GM21515 (cell line): ENCODE data around the gene WDR70.
"Not testable (repeated sequence)": the region's sequence is repeated elsewhere in the genome, so short reads cannot be mapped to it uniquely, and the experiment has no call there.

Experiments
- ATAC-seq: cut with Tn5 transposase; IDR thresholded peaks from one replicate; pipeline ENCODE4 v1.9.1; 2021; ENCODE audit not compliant: unreplicated experiment

The WDR70 gene

DNA sequence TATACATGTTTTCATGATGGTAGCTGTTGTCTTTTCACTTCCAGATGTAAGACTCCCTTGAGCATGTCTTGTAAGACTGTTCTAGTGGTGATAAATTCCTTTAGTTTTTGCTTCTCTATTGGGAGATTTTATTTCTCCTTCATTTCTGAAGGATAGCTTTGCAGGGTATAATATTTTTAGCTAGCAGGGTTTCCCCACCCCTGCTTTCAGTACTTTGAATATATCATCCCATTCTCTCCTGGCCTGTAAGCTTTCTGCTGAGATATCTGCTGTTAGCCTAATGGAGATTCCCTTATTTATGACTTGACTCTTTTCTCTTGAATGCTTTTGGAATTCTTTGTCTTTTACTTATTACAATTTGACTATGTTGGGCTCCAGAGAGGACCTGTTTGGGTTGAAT lies 249.8 kb downstream of the WDR70 start:
- ATAC-seq: no peak

DNA sequence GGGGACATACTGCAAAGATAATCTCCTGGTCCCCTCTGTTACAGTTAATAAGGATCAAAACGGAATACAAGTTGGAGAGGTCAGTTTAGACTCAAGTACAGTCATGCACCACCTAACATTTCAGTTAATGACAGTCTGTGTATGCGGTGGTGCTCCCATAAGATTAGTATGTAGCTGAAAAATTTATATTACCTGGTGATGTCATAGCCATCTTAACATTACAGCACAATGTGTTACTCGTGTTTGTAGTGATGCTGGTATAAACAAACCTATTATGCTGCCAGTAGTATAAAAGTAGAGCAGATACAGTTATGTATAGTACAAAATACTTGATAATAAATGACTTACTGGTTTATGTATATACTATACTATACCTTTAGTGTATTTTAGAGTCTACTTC lies 252.8 kb downstream of the WDR70 start:
- no peak for ATAC-seq

DNA sequence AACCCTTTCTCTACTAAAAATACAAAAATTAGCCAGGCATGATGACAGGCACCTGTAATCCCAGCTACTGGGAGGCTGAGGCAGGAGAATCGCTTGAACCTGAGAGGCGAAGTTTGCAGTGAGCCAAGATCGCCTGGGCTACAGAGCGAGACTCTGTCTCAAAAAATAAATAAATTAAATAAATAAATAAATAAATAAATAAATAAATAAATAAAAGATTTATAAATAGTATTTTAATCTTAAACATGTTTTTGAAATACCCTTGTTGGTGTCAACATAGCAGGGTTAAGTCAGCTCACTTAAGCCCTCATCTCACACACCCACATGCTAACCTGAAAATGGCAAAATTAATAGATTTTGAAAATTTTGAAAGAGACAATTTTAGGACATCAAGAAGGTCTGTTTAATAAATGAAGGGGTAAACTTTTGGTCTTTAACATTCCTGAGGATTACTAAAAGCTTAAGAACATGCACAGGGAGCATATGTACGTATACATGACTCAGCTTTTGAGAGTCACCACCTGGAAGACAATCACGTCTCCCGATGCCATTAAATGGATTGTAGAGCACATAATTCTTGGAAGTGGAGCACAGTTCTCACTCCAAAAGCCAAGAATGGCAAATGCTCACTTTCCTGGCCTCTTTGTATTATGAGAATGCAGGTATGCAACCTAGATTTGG lies 258.2 kb downstream of the WDR70 start:
- no peak for ATAC-seq

DNA sequence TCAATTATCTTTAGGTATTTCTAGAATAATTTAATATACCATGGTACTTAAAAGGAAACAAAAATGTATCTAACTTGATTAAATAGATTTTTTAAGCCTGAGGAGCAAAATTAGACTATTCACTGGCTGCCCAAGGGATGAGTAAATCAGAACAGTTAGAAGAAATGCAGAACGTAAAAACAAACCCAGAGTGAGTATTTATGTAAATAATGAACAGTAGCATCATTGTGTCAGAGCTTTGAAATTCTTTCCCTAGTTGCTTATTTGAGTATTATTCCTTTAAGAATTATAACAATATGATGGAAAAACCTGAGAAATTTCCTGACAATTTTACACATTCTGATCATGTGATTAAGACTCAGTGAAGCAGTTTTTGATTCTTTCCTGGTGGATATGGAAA lies 259.8 kb downstream of the WDR70 start:
- no peak for ATAC-seq

DNA sequence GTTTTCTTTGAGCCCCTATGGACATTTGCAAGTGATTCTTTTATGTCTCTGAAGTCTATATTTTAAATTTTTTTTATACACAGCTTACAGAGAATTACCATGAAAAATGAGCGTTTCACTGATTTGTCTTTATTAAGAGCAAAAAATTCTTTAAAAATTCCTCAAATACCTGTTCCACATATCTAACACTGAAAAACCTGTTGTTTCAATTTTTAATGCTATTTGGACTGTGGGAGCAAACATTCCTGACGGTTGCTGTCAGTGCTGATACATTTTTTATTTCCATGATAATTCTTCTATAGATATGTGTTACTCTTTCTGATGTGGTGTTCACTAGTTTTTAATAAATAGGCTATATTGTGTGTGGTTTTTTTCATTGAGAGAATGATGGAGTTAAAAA lies 261.0 kb downstream of the WDR70 start:
- ATAC-seq: no peak

DNA sequence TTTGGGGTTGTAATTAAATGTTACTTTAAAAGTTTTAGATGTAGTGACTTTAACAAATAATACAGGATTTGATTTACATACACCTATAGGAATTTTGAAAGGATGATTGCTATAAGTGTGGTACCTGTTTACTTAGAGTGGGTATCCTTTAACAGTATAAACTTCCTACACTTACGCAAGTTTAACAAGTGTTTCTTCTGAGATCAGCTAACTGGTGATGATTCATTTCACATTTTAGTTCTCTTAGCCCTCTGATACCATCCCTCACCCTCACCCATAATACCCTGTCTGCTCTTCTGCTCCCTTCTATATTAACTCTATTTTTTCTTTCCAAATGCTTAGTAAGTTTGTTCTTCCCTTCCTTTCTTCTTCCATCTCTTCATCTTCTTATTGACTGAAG lies 262.8 kb downstream of the WDR70 start:
- no peak for ATAC-seq

DNA sequence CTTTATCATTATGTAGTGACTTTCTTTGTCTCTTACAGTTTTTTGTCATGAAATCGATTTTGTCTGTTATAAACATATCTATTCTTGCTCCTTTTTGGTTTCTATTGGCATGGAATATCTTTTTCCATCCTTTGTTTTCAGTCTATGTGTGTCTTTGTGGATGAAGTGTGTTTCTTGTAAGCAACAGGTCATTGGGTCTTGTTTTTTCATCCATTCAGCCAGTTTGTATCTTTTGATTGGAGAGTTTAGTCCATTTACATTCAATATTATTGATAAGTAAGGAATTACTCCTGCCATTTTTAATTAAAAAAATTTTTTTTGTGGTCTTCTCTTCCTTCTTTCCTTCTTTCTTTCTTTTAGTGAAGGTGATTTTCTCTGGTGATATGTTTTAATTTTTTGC lies 266.6 kb downstream of the WDR70 start:
- ATAC-seq: no peak

DNA sequence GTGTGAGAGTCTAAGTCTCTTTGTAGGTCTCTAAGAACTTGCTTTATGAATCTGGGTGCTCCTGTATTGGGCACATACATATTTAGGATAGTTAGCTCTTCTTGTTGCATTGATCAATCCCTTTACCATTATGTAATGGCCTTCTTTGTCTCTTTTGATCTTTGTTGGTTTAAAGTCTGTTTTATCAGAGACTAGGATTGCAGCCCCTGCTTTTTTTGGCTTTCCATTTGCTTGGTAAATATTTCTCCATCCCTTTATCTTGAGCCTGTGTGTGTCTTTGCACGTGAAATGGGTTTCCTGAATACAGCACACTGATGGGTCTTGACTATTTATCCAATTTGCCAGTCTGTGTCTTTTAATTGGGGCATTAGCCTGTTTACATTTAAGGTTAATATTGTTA lies 275.4 kb downstream of the WDR70 start:
- ATAC-seq: not testable (repeated sequence)

DNA sequence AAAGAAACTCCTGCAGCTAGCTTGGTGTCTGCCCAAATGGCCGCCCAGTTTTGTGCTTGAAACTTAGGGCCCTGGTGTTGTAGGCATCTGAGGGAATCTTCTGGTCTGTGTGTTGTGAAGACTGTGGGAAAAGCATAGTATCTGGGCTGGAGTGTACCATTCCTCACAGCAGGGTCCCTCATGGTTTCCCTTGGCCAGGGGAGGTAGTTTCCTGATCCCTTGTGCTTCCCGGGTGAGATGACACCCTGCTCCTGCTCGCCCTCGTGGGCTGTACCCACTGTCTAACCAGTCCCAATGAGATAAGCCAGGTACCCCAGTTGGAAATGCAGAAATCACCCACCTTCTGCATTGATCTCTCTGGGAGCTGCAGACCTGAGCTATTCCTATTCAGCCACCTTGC lies 277.9 kb downstream of the WDR70 start:
- no peak for ATAC-seq

DNA sequence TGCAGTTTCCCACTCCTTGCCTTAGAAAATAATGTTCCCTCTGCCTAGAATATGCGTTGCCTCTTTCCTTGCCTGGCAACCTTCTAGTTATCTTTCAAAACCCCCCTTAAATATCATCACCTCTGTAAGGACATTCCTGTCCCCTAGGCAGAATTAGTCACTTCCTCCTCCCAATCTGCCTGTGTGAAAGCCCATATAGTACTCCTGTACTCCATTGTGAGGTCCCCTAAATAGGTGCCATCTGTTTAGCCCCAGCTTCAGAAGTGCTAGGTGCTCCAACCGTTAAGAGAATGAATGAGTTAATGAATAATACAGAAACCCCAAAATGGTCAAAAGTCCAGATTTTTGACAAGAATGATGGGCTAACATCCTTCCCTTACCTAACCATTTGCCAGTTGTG lies 279.3 kb downstream of the WDR70 start:
- ATAC-seq: no peak

DNA sequence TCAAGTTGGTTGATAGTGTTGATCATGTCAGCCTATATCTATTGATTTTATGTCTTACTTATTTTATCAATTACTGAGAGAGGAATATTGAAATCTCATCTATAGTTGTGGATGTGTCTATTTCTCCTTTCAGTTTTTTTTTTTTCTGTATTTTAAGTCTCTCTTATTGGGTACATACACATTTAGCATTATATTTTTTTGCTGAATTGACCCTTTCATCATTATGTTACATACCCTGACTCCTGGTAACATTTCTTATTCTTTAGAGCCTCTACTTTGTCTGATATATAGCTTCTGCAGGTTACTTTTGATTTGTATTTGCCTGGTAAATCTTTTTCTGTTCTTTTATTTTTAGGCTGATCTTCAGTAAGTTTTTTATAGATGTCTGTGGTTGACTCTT lies 281.2 kb downstream of the WDR70 start:
- no peak for ATAC-seq

DNA sequence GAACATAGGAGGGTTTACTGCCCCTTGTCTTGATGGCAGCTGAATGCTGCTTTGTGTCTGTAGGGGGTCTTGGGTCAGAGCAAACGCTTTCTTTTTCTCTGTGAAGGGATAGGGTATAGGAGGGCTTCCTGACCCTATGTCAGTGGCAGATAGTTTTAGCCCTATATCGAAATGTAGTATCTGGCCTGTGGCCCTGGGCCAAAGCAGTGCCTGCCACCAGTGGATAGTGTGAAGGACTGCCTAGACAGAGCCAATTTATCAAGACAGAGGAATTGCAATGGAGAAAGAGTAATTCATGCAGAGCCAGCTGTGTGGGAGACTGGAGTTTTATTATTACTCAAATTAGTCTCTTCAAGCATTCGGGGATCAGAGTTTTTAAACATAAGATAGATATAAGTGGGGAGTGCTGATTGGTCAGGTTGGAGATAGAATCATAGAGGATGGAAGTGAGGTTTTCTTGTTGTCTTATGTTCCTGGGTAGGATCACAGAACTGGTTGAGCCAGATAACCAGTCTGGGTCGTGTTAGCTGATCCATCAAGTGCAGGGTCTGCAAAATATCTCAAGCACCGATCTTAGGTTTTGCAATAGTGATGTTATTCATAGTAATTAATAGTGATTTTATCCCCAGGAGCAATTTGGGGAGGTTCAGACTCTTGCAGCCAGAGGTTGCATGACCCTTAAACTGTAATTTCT lies 282.3 kb downstream of the WDR70 start:
- no peak for ATAC-seq

DNA sequence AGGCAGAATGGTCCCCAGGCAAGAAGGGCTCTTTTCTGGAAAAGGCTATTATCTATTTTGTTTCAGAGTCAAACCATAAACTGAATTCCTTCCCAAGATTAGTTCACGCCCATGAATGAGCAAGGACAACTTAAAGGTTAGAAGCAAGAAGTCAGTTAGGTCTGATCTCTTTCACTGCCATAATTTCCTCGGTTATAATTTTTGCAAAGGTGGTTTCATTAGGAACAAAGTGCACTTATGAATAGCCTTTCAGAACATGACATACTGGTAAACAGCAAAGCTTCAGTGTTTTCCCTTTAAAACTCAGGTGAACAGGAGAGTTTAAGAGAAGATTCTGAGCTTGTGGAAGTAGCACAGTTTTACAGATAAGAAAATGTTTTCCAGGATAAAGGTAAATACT lies 282.8 kb downstream of the WDR70 start:
- ATAC-seq: no peak

DNA sequence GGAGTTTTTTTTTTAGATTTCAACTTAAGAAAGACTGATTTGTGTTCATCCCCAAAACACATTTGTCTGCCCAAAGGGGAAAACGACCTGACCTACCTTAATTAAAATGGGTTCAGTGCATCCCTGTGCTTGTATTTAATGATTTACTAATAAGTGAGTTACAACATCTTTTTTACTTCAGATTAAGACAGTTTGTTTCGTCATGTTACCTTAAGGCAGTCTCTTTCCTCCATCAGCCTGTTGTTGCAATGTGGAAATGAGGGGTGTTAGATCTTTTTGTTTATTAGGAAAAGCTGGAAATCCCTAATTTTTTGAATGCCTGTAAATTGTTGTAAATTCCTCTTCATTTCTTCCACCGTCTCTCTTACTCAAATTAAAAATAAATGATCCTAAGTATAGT lies 283.2 kb downstream of the WDR70 start:
- ATAC-seq: no peak

DNA sequence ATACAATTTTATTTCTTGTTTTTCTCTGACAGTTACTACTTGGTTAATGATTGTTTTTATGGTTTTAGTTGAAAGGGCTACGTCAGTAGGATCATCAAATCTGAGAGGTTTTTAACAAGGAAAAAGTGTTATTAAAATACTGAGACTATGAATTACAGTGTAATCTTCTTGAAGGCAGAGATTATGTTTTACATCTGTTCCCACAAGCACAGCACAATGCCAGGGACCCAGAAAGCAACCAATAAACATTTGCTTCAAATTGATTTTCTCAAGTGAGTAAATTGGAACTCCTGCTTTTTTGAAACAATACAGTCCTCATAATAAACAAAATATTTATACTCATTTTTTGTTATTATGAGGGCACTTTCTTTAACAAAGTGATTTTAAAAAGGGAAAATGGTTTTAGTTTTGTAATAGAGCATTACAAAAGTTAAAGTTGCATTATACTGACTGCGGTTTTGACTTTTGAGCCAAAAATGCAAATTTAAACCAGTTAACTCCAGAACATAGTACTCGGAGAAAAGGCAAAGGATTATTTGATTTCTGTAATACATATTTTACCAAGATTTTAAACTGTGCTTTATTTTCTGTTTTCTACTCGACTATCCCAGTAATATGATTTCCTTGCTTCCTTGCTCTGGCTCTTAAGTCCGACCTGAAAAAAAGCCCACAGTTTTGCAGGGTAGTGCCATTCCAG lies 283.8 kb downstream of the WDR70 start:
- no peak for ATAC-seq

DNA sequence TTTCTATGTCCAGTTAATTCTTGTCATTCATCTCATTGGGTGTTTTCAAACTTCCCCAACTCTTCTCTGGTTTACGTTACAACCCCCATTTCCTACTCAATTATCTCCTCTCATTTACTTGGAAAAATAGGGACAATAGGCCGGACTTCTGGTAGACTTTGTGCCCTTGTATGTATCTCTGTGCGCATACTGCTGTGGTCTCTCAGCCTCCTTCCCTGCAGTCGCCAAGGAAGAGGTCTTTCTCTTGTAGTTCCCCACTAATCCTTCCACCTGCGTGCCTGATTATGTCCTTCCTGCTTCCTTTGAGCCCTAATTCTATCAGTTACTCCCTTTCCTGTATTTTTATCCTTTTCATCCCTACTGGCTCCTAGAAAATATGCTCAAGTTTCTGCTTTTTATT lies 284.4 kb downstream of the WDR70 start:
- ATAC-seq: no peak

DNA sequence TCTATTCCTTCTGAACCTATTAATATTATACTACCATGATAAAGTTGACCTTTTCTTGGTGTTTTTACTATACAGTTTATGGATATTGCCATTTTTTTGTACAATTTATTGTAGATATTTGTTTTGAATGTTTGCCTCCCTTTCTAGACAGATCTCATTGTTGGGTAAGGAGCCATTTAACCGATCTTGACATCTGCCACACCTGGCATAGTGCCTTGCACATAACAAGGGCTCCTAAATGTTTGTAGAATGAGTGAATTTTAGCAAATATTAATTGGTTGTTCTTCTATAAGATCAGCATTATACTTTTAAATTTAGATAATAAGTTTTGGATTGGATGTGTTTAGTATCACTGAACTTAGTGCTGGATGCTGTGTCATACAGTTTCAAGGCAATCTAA lies 285.4 kb downstream of the WDR70 start:
- ATAC-seq: no peak

DNA sequence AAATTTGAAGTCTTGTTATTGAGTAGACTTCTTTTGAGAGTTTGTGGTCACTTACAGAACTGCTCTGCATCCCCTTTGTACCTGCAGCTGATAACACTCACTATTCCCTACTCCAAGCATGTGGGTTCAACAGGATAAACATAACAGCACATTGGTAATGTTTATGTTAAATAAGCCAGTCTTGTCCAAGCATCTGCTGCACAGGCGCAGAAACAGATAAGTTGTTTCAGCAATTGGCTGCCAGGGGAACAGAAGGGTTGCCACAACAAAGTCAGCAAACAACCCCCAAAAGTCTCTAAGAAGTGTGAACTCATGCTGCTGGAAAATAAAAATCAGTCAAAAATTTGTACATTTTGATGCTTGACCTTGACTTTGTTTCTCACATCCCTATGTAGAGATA lies 286.2 kb downstream of the WDR70 start:
- ATAC-seq: no peak

DNA sequence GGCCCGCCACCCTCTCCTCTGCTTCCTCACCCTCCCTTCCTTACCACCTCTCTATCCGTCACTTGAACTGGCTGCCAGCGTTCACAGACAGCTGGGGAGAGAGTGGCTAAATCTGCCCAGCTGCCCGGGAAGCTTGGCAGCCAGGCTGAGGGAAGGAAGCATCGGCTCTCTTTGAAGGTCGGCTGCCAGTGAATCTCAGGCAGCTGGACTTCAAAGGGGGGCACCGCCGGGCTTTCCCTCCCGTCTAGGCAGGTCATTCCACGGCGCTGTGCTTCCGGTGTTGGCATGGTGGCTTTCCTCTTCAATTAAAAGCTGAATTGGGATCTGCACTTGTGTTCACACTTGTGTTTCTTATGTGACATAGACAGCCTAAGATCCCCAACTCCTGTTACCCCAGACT lies 286.8 kb downstream of the WDR70 start:
- ATAC-seq: no peak

DNA sequence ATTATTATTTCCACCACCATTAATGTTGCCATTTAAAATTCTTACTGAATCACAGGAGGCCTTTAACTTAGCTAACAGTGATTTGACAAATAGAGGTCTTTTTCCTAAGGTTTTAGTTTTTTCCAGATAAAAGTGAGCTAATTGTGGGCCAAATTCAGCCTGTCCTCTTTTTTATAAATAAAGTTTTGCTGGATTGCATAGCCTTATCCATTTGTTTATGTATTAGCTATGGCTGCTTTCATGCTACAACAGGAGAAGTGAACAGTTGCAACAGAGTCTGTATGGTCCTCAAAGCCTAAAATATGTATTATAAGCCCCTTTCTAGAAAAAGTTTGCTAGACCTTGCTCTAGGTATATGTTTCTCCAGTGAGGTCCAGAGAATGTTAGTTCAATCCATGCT lies 288.3 kb downstream of the WDR70 start:
- ATAC-seq: no peak

DNA sequence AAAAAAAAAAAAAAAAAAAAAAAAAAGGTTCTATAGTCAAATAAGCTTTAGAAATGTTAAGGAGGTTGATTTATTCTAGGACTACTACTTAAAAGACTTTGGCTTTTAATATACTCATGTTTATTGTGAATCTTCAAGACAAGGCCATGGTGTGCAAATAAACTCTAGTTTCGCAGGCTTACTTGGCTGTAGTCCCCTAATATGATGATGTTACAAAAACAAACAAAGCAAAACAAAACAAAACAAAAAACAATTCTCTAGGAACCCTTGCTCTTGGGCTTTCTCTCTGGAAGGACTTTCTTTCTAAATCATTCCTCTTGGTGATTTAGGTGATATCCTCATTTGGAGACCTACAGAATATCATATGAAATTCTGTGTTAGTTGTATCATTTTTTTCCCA lies 288.7 kb downstream of the WDR70 start:
- ATAC-seq: no peak

DNA sequence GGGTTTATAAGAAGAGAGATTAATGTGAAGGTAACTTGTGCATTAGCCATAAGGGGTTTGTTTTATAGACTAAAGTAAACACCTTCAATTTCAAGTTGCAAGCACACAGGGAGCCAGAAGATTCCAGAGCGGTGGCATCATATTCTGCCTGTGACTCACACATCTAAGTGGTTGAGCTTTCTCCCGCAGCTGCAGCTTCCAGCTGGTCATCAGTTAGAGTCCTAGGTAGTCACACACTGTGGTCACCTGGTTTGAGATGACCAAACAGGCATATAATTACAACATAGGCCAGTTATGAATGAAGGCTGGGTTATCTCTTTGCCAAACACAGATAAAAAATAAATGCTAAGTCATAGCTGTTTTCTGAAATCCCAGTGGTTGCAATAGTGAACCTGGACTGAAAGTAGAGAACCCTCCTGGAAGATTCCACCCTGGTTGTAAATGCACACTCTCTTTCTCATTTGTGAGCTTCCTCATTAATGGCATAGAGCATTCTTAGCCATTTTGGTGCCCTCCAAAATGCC lies 289.5 kb downstream of the WDR70 start:
- ATAC-seq: no peak
